ENCODE measurements around the gene CCDC88A. TPM values are rescaled to one million over a fixed set of nuclear protein-coding genes. Genes with fewer than 3 reads are reported as not detected.

CCDC88A gene
- total RNA-seq, 1 donor from 2014 or later: 99.4 TPM

- DNase-seq (ENCODE audit: low read depth): no peak
Measured at GRCh38 chr2:55422876-55423665, 3.4 kb upstream of the CCDC88A start.

DNA sequence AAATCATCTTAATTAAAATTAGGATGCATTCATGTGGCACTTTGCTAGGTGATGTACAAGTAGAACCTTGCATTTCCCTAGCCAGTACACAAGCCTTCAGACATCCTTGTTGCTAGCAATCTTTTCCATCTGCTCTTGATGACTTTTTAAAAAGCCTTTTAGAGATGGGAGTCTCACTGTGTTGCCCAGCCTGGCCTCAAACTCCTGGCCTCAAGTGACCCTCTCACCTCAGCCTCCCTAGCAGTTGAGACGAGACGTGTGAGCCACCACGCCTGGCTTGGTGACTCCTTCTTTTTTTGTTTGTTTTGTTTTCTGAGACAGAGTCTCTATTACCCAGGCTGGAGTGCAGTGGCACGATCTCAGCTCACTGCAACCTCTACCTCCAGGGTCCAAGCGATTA is 1.7 kb upstream of the CCDC88A start:
- no peak for DNase-seq (ENCODE audit: low read depth)

- DNase-seq (ENCODE audit: low read depth): no peak
Measured at GRCh38 chr2:55420871-55421270, 1.2 kb upstream of the CCDC88A start.

DNA sequence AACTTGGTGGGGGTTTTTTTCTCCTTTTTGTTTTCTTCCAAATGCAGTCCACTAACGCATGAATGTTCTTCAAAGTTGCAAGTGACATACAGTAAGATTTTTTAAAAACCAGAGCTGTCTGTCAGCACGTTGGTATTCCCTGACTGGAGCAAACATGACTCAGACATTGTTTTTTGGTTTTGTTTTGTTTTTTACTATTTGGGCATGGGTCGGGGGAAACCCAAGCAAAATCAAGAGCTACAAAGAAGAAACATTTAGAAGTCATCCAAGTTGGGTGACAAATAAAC is 726 bp upstream of the CCDC88A start:
- DNase-seq (ENCODE audit: low read depth): no peak

- peak; percentile 58 for DNase-seq (ENCODE audit: low read depth)
Measured at GRCh38 chr2:55419233-55419678, 400 bp downstream of the CCDC88A start.

GRCh38 chr2:55418512-55419232 is 984 bp downstream of the CCDC88A start:
- no peak for DNase-seq (ENCODE audit: low read depth)

- no peak for DNase-seq (ENCODE audit: low read depth)
Measured at GRCh38 chr2:55418072-55418471, 1.6 kb downstream of the CCDC88A start.

GRCh38 chr2:55416786-55417568 is 2.7 kb downstream of the CCDC88A start:
- no peak for DNase-seq (ENCODE audit: low read depth)

DNA sequence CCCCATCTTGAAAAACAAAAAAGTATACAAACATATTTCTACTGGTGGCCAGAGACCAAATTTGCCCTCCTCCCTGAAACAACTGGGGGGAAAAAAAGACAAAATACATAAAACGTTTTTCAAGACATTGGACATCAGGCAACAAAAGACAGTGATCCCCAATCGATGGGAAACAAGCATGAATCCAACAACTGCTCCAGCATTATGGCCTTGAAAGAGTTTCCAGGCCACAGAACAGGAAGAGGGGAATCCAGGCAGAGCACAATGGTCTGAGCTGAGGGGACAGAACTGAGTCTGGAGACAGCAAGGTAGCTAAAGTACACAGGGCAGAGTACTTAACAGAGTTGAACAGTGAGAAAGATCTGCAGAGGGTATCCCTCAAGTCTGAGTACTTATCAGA is 4.4 kb downstream of the CCDC88A start:
- DNase-seq (ENCODE audit: low read depth): no peak

DNA sequence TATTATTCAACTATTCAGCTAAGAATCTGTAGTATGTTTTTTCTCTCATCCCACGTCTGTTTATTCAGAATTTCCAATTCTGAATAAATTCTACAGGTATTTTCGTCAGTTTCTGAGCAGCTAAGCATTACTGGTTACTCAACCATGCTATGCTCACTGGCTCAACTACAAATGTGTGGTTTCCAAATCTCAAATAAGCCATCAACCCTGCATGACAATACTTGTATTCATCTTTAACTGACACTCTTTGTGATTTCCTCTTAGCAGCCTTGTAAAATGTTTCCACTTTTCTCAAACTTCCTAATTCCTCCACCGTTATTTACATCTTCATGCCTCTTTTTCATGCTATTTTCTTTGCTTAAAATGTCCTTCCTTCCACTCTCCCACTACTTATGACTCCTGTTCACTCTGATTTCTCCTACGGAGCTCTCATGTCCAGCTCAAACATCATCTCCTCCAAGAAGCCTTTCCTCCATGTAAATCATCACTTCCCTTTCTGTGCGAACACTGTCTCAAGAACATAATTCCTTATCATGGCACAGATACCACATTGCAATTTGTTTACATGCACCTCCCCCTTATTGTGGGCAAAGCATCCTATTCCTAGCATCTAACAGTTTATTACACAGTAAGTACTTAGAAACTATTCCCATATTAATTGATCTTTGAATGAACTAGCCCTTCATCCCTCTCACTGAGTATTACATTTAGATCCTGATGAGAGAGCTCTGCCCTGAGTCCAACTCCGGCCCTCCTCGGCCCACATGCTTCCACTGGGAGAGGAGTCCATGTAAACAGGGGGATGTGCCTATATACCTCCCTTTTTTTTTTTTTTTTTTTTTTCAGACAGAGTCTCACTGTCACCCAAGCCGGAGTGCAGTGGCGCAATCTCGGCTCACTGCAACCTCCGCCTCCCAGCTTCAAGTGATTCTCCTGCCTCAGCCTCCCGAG is 10.5 kb downstream of the CCDC88A start:
- DNase-seq (ENCODE audit: low read depth): no peak

DNA sequence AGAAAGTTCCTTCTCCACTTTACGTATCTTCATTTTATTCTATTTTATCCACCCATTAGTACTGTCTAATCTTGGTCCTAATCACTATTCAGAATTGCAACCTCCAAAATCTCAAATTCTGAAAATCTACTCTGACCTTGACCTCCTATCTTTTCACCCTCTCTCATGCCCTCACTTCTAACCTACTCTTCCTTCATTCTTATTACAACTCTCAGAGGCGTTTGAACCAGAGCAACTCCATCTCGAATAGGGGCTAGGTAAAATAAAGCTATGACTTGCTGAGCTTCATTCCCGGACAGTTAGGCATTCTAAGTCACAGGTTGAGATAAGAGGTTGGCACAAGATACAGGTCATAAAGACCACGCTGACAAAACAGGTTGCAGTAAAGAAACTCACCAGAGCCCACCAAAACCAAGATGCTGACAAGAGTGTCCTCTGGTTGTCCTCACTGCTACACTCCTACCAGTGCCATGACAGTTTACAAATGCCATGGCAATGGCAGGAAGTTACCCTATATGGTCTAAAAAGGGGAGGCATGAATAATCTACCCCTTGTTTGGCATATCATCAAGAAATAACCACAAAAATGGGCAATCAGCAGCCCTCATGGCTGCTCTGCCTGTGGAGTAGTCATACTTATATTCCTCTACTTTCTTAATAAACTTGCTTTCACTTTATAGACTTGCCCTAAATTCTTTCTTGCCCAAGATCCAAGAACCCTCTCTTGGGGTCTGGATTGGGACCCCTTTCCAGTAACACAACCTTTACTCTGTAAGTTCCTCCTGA is 11.4 kb downstream of the CCDC88A start:
- peak; percentile 57 for DNase-seq (ENCODE audit: low read depth)

DNA sequence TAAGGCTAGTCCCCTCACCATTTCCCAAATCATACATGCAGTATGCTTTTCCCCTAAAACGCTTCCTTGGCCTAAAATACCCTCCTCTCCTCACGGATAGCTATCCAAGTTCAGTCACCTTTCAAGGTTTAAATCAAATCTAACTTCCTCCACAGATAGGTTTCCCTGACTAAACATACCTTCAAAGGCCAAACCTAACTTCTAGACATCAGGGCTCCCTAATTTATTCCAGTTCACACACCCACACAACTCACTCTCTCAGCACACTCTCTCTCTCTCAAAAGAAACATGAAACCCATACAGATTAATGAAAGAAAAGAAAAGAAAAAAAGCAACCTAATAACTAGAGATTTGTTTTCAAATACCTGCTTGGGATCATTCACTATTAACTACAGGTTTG is 14.5 kb downstream of the CCDC88A start:
- no peak for DNase-seq (ENCODE audit: low read depth)

DNA sequence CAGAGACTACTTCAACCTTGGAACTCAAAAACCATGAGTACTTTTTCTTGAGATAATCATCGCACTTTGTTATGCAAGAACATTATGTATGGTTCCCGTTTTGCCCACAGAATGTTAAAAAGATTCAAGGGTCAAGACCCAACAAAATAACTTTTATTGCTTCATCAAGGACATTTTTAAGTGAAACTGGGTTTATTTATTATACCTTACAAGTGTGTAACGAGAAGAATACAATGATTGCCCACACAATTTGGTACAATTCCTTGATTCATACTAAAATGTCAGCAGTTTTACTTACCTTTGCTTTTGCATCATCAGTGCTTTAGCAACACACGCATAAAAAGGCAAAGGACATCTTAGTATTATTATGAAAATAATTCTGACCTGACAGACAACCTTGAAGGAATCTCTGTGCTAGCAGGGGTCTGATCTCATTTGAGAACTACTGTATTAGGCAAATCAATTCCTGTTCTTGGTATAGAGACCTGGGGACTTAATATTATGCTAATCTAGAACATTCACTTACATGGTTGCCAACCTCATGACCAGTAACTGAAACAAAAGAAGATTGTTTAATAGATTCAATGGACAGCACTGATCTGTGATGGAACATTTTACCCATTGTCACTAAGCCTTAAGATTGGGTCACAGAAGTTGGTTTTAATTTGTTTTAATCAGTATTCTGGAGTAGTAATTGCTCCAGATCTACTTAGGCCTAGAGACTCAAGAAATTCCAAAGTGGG is 16.2 kb downstream of the CCDC88A start:
- DNase-seq (ENCODE audit: low read depth): no peak

DNA sequence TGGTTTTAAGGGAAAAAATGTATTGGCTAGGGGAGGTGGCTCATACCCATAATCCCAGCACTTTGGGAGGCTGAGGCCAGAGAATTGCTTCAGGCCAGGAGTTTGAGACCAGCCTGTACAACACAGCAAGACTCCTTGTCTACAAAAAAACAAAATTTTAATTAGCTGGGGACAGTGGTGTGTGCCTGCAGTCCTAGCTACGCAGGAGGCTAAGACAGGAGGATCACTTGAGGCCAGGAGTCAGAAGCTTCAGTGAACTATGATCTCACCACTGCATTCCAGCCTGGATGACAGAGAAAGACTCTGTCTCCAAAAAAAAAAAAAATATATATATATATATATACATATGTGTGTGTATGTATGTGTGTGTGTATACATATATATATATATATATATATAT is 18.5 kb downstream of the CCDC88A start:
- no peak for DNase-seq (ENCODE audit: low read depth)

- no peak for DNase-seq (ENCODE audit: low read depth)
Measured at GRCh38 chr2:55400332-55400731, 19.3 kb downstream of the CCDC88A start.

DNA sequence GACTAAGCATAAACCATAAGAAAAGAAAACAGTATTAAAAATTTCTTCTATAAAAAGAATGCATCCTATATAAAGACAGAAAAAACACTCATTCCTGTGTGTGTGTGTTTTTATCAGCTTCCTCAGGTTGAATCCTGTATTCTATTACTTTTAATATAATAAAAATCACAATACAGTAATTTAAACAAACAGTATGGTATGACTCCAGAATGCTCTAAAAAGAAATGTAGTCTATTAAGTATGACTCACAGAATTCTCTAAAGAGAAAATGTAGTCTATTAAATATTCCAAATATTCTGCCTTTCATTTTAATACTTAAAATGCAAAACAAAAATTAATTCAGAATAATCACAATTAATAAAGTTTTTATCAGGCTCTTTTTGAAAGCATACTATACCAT is 19.8 kb downstream of the CCDC88A start:
- no peak for DNase-seq (ENCODE audit: low read depth)

DNA sequence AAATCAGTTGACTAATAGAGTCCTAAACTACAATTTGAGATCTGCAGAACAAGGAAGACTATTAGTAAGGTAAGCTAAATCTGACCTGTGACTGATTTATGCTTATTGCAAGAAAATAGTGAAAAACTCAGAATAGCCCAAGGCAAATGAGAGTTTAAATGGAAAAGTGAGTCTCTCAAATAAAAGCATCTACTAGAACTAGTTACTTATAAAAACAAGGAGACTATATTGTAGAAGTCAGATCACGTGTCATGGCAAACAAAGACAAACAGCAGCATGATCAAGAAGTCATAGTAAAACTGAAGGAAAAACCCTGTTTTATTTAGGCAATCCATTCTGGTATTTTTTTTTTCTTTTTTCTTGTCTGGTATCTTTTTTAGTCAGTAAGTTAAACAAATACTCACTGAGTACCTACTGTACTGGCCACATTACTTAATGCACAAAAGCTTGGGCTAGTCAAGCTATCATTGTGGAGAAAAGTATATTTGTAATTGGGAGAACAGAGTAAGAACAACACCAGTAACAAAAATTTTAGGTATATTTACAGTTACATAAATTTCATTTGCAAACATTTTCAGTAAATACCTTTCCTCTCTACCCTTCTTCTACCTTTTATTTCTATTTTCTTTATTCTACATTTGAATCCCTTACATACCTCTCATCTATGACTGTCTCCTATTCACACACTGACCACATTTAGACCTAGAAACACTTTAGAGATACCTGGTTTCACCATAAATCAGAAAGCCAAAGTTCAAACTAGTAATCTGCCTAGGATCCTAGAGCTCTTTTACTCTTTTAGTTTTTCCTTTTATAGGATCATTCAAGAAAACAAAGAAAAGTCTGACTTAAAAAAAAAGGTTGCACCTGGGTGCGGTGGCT is 23.7 kb downstream of the CCDC88A start:
- DNase-seq (ENCODE audit: low read depth): no peak

DNA sequence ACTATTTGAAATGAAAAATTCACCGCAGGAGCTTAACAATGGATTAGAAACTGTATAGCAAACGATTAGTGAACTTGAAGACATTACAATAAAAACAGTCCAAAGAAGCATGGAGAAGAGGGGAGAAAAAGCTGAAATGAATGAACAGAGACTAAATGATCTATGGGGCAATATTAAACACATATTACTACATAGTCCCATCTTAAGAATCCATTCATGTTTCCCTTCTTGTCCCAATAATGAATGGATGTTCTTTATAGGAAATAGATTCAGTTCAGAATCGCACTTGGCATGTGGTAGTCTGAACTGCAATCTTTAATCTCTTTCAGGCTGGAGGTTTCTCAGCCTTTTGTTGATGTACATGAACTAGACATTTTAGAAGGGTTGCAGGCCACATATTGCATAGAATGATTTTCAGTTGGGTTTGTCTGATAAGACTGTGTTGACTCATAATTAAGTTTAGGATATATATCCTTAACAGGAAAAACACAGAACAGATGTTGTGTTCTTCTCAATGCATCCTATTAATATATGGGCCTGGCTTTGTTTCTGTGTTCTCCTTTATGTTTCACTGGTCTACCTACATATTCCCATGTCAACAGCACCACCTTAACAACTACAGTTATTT is 27.9 kb downstream of the CCDC88A start:
- no peak for DNase-seq (ENCODE audit: low read depth)

All from myocyte (in vitro differentiated cells).